Activated CD8-positive, alpha-beta memory T cell treated with anti-CD3 and anti-CD28 coated beads, Interleukin-2, amount 10 ng/mL, durations not matched to agents 7 days and 5 days (primary cell): ENCODE data around the gene PHLDB3. TPM values are rescaled to one million over a fixed set of nuclear protein-coding genes. Genes with fewer than 3 reads are reported as not detected.

ENCODE experiments used
- ATAC-seq: fragments of 150-1000 bp; cut with Tn5 transposase; one replicate; pipeline ENCODE4 v1.10.0; 2021; ENCODE audit warnings: moderate library complexity
- CTCF ChIA-PET: fragments of 350-600 bp; sonication (Branson Sonifier 250); formaldehyde crosslinking; loops from one replicate; lab custom pipeline; 2021; ENCODE audit warnings: antibody characterized with exemption; lab: Charles Lee
- DNase-seq: peaks from one replicate; pipeline ENCODE4 v3.0.0-alpha.2; 2020
- H3K27ac Mint-ChIP-seq: one replicate; pipeline ENCODE4 v1.8.0; 2021; ENCODE audit warnings: mild to moderate bottlenecking, mixed read lengths
- H3K27me3 Mint-ChIP-seq: one replicate; pipeline ENCODE4 v1.8.0; 2021; ENCODE audit warnings: mixed read lengths
- H3K36me3 Mint-ChIP-seq: one replicate; pipeline ENCODE4 v1.8.0; 2021; ENCODE audit warnings: mild to moderate bottlenecking, mixed read lengths
- H3K4me1 Mint-ChIP-seq: one replicate; pipeline ENCODE4 v1.8.0; 2021; ENCODE audit warnings: mixed read lengths
- H3K4me3 Mint-ChIP-seq: one replicate; pipeline ENCODE4 v1.8.0; 2021; ENCODE audit warnings: mild to moderate bottlenecking, moderate library complexity, mixed read lengths
- H3K9me3 Mint-ChIP-seq: one replicate; pipeline ENCODE4 v1.8.0; 2022; ENCODE audit warnings: low read depth, mixed read lengths
- total RNA-seq, 2 experiments: library from RNA; stranded (reverse); gene quantifications; one replicate each; pipeline ENCODE4 v1.2.3, GENCODE V29; 2021

PHLDB3 gene
- total RNA-seq, 2 experiments from 2014 or later = 11.0 to 11.2 TPM

DNA sequence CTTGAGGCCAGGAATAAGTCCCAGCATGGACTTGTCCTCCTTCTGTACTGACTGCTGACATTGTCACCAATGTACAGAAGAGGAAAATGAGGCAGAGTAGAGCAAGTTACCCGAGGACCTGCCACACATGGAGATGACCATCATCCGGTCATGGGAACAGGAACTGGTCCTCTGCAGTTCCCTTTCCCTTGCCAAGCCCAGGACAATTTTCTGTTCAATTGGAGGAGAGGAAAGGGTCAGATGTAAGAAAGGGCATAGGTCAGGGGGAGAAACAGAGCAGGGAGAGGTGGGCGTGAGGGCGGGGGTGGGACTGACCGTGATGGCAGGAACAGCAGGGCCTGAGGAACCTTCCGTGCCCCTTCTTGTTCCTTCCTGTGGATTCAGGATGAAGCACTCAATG lies 18.6 kb downstream of the PHLDB3 start:
- Mint-ChIP-seq H3K9me3 (no peaks in the 10 kb centered on the region), H3K4me1 (peaks cover 2% of the 10 kb centered on the region), H3K27me3 (no peaks in the 10 kb centered on the region), H3K36me3 (no peaks in the 10 kb centered on the region), H3K27ac (no peak overlapping the region), H3K4me3 (no peak overlapping the region)
- ATAC-seq (no peak), DNase-seq (no peak)
- CTCF ChIA-PET = no interaction called here

DNA sequence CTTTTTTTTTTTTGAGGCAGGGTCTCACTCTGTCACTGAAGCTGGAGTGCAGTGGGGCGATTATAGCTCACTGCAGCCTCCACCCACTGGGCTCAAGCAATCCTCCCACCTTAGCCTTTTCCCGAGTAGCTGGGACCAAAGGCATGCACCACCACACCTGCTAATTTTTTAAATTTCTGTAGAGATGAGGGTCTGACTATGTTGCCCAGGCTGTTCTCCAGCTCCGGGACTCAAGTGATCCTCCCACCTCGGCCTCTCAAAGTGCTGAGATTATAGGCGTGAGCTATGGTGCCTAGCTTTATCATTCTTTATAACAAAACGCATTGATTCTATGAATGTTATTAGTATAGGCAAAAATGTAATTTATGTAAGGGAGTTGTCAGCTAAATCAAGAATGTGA lies 21.3 kb downstream of the PHLDB3 start:
- DNase-seq (no peak), ATAC-seq (no peak)
- CTCF ChIA-PET = interaction anchor here (1.7 to 2.9 kb wide), 2 partner anchors 36 to 37 kb away, joined by 7 to 12 read pairs; no protein-coding TSS in a partner anchor
- Mint-ChIP-seq H3K9me3 (no peaks in the 10 kb centered on the region), H3K27me3 (no peaks in the 10 kb centered on the region), H3K4me1 (no peaks in the 10 kb centered on the region), H3K4me3 (no peak overlapping the region), H3K36me3 (no peaks in the 10 kb centered on the region), H3K27ac (no peak overlapping the region)

DNA sequence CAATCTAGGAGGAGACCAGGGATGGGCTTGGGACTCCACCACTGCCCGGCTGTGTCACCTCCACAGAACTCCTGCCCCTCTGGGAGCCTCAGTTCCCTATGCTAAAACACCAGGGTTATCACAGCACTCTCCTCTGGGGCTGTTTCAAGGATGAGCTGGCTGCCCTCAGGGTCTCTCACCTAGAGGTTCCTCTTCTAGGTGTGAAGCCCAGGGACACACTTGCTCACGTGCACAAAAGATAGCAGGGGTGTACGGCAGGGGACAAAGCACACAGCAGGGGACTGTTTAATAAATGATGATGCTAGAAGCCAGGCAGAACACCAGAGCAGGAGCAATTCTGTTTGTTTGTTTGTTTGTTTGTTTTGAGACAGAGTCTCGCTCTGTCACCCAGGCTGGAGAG lies 22.4 kb downstream of the PHLDB3 start:
- CTCF ChIA-PET = interaction anchor here (1.7 to 2.9 kb wide), 2 partner anchors 35 to 38 kb away, joined by 7 to 12 read pairs; no protein-coding TSS in a partner anchor
- no peak overlapping the region for H3K27ac Mint-ChIP-seq

DNA sequence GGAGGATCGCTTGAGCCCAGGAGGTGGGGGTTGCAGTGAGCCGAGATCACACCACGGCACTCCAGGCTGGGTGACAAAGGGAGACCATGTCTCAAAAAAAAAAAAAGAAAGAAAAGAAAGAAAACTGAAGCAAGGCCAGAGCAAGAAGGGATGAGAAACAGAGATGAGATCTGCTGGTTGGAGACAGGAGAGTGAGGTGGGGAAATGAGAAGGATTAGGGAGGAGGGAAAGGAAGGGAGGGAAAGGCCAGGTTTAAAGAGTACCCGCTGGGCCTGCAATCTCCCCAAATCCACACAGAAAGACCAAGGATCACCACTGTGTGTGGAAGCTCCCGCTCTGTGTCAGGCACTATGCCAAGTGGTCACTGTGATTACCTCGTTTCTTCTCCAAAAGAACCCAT lies 22.8 kb downstream of the PHLDB3 start:
- H3K4me1 Mint-ChIP-seq = no peaks in the 10 kb centered on the region
- H3K4me3 Mint-ChIP-seq = no peak overlapping the region
- H3K9me3 Mint-ChIP-seq = no peaks in the 10 kb centered on the region
- H3K27ac Mint-ChIP-seq = no peak overlapping the region
- CTCF ChIA-PET = interaction anchor here (2.9 kb wide), 1 partner anchor 38 kb away, joined by 12 read pairs; no protein-coding TSS in a partner anchor
- no peaks in the 10 kb centered on the region for H3K36me3 Mint-ChIP-seq
- no peaks in the 10 kb centered on the region for H3K27me3 Mint-ChIP-seq
- ATAC-seq (no peak), DNase-seq (no peak)

More for the DNA sequence above, 22.4 kb downstream of the PHLDB3 start:
- no peak for ATAC-seq
- H3K4me3 Mint-ChIP-seq = no peak overlapping the region
- DNase-seq = no peak
- no peaks in the 10 kb centered on the region for H3K4me1 Mint-ChIP-seq
- H3K27me3 Mint-ChIP-seq = no peaks in the 10 kb centered on the region
- no peaks in the 10 kb centered on the region for H3K36me3 Mint-ChIP-seq
- no peaks in the 10 kb centered on the region for H3K9me3 Mint-ChIP-seq

DNA sequence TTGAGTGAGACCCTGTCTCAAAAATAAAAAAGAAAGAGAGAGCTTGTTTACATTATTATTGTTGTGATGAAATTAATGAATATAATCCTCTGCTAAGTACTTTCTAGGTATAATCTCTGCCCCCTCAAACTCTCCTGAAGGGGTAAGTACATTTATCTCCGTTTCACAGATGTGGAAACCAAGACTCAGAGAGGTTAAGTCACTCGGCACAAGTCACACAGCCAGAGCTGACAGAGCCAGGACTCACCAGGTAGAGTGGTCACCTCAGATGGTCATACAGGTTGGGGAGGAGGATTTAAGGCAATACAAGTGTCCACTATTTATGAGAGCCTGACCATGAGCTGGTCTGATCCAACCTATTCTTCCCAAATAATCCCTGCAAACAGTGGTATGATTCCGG lies 24.0 kb downstream of the PHLDB3 start:
- CTCF ChIA-PET = interaction anchor here (0.6 to 0.7 kb wide), 2 partner anchors 11 to 52 kb away, joined by 3 read pairs; partner anchors contain the start of gene ZNF575
- H3K4me3 Mint-ChIP-seq = no peak overlapping the region
- DNase-seq (no peak), ATAC-seq (no peak)
- no peaks in the 10 kb centered on the region for H3K27me3 Mint-ChIP-seq
- H3K36me3 Mint-ChIP-seq = no peaks in the 10 kb centered on the region
- peaks cover 3% of the 10 kb centered on the region for H3K4me1 Mint-ChIP-seq
- no peaks in the 10 kb centered on the region for H3K9me3 Mint-ChIP-seq
- no peak overlapping the region for H3K27ac Mint-ChIP-seq

DNA sequence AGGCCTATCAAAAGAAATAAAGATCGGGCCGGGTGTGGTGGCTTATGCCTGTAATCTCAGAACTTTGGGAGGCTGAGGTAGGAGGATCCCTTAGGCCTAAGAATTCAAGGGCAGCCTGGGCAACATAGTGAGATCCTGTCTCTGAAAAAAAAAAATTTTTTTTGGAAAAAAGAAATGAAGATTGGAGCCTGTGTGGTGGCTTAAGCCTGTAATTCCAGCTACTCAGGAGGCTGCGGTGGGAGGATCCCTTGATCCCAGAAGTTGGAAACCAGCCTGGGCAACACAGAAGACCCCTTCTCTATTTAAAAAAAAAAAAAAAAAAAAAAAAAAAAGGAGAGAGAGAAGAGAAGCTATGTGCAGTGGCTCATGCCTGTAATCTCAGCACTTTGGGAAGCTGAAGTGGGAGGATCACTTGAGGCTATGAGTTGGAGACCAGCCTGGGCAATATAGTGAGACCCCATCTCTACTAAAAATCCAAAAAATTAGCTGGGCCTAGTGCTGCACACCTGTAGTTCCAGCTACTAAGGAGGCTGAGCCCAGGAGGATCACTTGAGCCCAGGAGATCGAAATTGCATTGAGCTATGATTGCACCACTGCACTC lies 24.5 kb downstream of the PHLDB3 start:
- no peaks in the 10 kb centered on the region for H3K36me3 Mint-ChIP-seq
- CTCF ChIA-PET = interaction anchor here (0.6 to 0.7 kb wide), 2 partner anchors 11 to 53 kb away, joined by 3 read pairs; partner anchors contain the start of gene ZNF575
- no peaks in the 10 kb centered on the region for H3K27me3 Mint-ChIP-seq
- ATAC-seq (no peak), DNase-seq (no peak)
- H3K27ac Mint-ChIP-seq = no peak overlapping the region
- peaks cover 7% of the 10 kb centered on the region for H3K4me1 Mint-ChIP-seq
- no peak overlapping the region for H3K4me3 Mint-ChIP-seq
- H3K9me3 Mint-ChIP-seq = no peaks in the 10 kb centered on the region

DNA sequence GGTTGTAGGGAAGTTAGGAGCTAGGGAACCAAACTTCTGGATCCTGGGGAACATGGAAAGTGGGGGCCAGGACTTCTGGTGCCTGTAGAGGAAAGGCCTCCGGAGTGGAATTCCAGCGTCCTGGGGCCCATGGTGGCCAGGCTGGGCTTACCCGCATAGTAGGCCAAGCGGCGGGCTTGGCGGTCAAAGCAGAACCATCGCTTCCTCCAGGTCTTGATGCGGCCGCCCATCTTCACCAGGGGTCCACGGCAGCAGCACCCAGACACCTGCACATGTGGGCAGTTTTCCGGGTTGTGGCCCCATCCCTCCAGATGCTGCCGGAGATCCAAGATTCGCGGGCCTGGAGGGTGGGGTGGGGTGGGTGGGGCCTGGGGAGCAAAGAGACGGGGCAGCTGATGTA lies 25.3 kb downstream of the PHLDB3 start:
- CTCF ChIA-PET = no interaction called here
- Mint-ChIP-seq H3K9me3 (no peaks in the 10 kb centered on the region), H3K4me1 (peaks cover 7% of the 10 kb centered on the region), H3K36me3 (no peaks in the 10 kb centered on the region), H3K4me3 (no peak overlapping the region), H3K27me3 (no peaks in the 10 kb centered on the region), H3K27ac (no peak overlapping the region)
- ATAC-seq = no peak
- no peak for DNase-seq

DNA sequence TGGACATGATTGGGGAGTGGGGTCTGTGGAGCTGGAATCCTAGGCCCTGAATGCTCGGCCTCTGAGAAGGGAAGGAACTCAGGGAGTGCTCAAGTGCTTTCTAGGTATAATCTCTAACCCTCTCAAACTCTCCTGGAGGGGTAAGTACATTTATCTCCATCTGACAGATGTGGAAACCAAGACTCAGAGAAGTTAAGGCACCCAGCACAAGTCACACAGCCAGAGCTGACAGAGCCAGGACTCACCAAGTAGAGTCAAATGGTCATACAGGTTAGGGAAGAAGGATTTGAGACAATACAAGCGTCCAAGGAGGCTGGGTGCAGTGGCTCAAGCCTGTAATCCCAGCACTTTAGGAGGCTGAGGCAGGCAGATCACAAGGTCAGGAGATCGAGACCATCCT lies 26.2 kb downstream of the PHLDB3 start:
- DNase-seq = no peak
- Mint-ChIP-seq H3K27ac (no peak overlapping the region), H3K36me3 (no peaks in the 10 kb centered on the region), H3K4me3 (no peak overlapping the region), H3K4me1 (peaks cover 7% of the 10 kb centered on the region), H3K9me3 (no peaks in the 10 kb centered on the region), H3K27me3 (no peaks in the 10 kb centered on the region)
- ATAC-seq = no peak
- CTCF ChIA-PET = interaction anchor here (1.0 kb wide), 1 partner anchor 174 kb away, joined by 3 read pairs; no protein-coding TSS in a partner anchor

DNA sequence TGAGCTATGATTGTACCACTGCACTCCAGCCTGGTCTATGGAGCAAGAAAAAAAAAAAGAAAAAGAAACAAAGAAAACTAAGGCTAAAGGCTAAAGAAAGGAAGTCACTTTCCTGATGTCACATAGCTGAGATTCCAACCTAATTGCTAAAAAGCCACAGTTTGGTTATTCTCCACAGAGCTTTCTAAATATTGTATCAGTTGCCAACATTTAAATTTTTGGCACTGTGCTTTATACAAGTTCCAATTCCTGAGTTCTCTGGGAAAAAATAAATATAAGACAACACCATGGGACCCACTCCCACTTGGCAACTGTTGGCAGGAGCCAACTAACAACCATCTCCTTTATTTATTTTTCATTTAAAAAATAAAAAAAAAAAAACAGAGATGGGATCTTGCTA lies 27.9 kb downstream of the PHLDB3 start:
- Mint-ChIP-seq H3K36me3 (no peaks in the 10 kb centered on the region), H3K9me3 (no peaks in the 10 kb centered on the region)

DNA sequence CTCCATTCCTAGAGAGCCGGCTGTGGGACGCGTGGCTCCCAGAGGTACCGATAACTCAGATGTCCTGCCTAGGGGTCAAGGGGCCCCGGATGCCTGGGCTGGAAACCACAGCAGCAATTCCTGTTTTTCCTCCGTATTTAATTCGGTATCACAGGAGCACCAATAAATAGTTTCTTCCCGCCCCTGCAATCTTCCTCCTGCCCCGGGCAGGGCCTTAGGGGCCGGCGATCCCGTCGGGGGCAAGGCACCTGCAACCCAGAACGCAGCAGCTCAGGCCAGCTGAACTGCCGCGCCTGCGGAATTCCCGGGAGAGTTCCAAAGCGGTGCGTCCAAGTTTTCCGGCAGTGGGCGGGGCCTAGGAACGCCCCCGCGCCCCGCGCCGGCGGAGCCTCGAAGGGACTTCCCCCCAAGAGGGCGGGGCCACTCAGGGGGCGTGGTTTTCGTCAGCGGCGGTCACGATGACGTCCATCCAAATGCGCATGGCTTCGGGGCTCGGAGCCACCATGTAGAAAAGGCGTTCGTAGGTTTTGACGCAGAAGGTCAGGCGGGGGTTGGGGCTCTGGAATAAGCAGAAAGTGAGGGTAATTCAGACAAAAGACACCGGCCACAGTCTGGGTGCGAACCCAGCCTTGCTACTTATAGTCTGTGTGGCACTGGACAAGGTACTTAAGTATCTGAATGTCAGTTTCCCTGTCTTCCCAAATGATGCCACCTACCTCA lies 29.4 kb downstream of the PHLDB3 start:
- Mint-ChIP-seq H3K36me3 (no peaks in the 10 kb centered on the region), H3K9me3 (no peaks in the 10 kb centered on the region), H3K4me1 (peaks cover 7% of the 10 kb centered on the region), H3K4me3 (peak overlapping the region; percentile 69), H3K27ac (peak overlapping the region; percentile 74), H3K27me3 (no peaks in the 10 kb centered on the region)
- ATAC-seq (peak; percentile 97), DNase-seq (peak; percentile 91)
- CTCF ChIA-PET = interaction anchor here (1.5 to 1.8 kb wide), 2 partner anchors 9 to 12 kb away, joined by 3 to 8 read pairs; no protein-coding TSS in a partner anchor

More for the DNA sequence above, 27.9 kb downstream of the PHLDB3 start:
- no peak for DNase-seq
- CTCF ChIA-PET = interaction anchor here (1.2 to 1.5 kb wide), 2 partner anchors 11 to 14 kb away, joined by 3 read pairs; no protein-coding TSS in a partner anchor
- no peak overlapping the region for H3K27ac Mint-ChIP-seq
- peaks cover 7% of the 10 kb centered on the region for H3K4me1 Mint-ChIP-seq
- H3K27me3 Mint-ChIP-seq = no peaks in the 10 kb centered on the region
- no peak for ATAC-seq
- no peak overlapping the region for H3K4me3 Mint-ChIP-seq

DNA sequence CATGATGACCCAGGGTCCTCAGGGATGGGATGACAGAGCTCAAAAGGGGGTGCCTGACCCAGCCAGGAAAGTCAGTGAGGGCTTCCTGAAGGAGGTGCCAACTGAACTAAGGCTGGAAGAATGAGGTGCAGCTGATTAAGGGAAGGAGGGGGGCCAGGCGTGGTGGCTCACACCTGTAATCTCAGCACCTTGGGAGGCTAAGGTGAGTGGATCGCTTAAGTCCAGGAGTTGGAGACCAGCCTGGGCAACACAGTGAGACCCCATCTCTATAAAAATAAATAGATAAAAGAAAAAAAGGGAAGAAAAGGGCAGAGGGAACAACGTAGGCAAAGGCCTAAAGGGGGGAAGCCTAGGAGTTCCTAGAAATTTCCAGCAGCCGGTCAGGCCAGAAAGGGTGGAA lies 30.1 kb downstream of the PHLDB3 start:
- Mint-ChIP-seq H3K27ac (no peak overlapping the region), H3K27me3 (no peaks in the 10 kb centered on the region)

DNA sequence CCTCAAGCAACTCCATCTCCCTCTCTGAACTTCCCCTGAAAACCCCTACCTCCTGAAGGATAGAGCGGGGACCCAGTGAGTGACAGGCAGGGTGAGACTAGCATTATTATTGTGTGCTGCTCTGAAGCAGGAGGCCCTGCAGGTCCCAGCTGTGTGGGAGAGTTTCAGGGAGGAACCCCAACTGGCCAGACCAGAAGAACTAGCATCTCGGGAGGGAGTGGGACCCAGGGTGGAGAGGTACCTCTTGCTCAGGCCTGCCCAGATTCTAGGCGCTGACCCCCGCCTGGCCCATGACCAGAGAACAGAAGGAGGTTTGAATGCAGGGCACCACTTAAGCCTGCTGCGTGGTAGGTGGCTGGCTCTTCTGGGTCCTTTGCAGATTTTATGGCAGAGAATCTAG lies 33.5 kb downstream of the PHLDB3 start:
- CTCF ChIA-PET = interaction anchor here (0.8 kb wide), 1 partner anchor 123 kb away, joined by 4 read pairs; no protein-coding TSS in a partner anchor
- no peak overlapping the region for H3K4me3 Mint-ChIP-seq
- no peak for ATAC-seq
- no peaks in the 10 kb centered on the region for H3K36me3 Mint-ChIP-seq
- H3K27me3 Mint-ChIP-seq = no peaks in the 10 kb centered on the region
- DNase-seq = no peak
- H3K4me1 Mint-ChIP-seq = peaks cover 22% of the 10 kb centered on the region
- no peaks in the 10 kb centered on the region for H3K9me3 Mint-ChIP-seq
- no peak overlapping the region for H3K27ac Mint-ChIP-seq

More for the DNA sequence above, 30.1 kb downstream of the PHLDB3 start:
- no peaks in the 10 kb centered on the region for H3K36me3 Mint-ChIP-seq
- DNase-seq = no peak
- no peak for ATAC-seq
- CTCF ChIA-PET = interaction anchor here (1.8 kb wide), 1 partner anchor 11 kb away, joined by 8 read pairs; no protein-coding TSS in a partner anchor
- H3K4me3 Mint-ChIP-seq = no peak overlapping the region
- peaks cover 7% of the 10 kb centered on the region for H3K4me1 Mint-ChIP-seq
- H3K9me3 Mint-ChIP-seq = no peaks in the 10 kb centered on the region

DNA sequence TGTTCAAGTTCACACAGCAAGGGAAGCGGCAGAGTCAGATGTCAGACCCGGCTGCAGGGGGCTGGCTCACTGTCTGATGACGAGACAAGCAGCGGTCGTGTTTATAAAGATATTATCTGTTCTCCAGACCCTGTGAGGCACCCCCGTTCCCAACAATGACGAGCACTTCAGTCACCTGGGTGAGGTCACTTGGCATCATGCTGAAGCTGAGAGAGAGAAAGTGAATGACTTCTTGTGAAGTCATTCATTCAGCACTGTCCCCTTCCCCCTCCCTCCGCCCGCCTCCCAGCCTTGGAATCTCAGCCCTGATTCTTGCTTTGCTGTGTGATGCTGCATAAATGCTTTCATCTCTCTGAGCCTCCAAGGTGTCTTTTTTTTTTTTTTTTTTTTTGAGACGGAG lies 34.3 kb downstream of the PHLDB3 start:
- Mint-ChIP-seq H3K4me3 (no peak overlapping the region), H3K27me3 (no peaks in the 10 kb centered on the region), H3K27ac (no peak overlapping the region), H3K36me3 (no peaks in the 10 kb centered on the region), H3K9me3 (no peaks in the 10 kb centered on the region), H3K4me1 (peaks cover 16% of the 10 kb centered on the region)
- CTCF ChIA-PET = interaction anchor here (0.6 to 1.0 kb wide), 3 partner anchors 21 to 124 kb away, joined by 3 to 4 read pairs (median 4); no protein-coding TSS in a partner anchor
- DNase-seq (no peak), ATAC-seq (no peak)
